ENCODE measurements around the gene CLDN14.
A peak's percentile ranks its signal among the peaks of the same experiment; 100 is the strongest.
"Not testable (repeated sequence)": the region's sequence is repeated elsewhere in the genome, so short reads cannot be mapped to it uniquely, and the experiment has no call there.

Gene CLDN14

DNA sequence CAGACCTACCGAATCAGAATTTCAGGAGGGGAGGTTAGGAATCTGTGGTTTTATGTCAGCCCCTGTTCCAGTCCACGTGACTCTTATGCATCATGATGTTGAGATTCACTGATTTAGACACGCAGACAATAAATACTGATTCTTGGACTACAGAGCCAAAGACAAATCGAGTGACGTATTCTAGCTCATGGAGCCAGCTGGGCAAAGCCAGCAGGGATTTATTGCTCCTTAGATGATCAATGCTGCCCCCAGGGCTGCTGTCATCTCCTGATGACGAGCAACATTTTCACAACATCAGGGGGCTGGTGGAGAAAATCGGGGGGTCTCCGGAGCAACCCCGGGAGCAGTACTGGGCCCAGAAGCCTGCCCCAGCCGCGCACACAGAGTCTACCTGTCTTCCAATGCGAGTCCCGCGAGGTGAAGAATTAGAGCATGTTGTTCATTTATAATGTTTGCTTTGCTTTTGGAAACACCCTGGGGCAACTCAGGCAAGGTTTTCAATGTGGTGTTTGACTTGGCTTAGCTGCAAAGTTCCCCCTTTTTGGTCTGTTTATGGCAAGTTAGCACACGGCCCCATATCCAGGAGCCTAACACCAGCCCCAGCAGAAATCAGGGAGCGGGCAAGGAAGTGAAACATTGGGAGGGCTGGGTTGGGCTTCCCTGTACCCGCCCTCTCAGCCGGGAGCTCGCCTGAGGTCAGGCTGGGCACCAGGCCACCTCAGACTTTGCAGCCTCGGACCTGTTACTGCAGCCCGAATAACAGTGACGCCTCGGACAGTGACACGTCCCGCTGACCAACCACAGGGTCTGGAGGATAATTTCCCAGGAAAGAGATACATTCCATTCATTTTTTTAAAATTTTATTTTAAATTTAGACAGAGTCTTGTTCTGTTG lies 19.9 kb upstream of the CLDN14 start:
- DNase-seq, result peak; percentile 77

DNA sequence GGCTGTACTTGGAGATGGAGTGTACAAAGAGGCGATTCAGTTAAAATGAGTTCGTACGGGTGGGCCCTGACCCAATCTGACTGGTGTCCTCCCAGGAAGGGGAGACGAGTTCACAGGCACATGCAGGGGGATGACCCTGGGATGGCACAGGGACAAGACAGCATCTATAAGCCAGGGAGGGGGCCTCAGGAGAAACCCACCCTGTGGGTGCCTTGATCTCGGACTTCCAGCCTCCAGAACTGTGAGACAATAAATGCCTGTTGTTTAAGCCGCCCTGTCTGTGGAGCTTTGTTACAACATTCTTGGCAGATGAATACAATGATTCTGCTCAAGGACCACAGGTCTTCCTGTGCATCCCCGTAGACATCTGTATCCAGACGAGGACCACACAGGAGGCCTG lies 14.6 kb upstream of the CLDN14 start:
- no peak for DNase-seq

- DNase-seq, result peak; percentile 38
Observed at GRCh38 chr21:36491209-36491910, 11.4 kb upstream of the CLDN14 start.

DNA sequence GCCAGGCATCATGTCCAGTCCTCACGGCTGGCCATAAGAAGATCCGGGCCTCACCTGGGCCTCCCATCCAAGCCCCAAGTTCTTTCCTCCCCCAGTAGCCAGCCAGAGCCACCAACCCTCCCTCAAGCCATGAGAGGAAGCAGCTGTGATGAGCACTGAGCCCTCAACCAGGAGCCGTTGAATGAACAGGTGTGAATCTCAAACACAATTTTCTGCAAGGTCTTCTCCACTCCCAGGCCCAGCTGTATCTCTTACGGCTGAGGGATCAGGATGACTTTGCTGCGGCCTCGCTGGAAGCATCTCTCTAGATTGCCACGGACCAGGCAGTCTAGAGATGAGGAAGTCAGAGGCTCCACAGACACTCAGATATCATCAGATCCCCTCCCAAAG lies 9.8 kb upstream of the CLDN14 start:
- no peak for DNase-seq

DNA sequence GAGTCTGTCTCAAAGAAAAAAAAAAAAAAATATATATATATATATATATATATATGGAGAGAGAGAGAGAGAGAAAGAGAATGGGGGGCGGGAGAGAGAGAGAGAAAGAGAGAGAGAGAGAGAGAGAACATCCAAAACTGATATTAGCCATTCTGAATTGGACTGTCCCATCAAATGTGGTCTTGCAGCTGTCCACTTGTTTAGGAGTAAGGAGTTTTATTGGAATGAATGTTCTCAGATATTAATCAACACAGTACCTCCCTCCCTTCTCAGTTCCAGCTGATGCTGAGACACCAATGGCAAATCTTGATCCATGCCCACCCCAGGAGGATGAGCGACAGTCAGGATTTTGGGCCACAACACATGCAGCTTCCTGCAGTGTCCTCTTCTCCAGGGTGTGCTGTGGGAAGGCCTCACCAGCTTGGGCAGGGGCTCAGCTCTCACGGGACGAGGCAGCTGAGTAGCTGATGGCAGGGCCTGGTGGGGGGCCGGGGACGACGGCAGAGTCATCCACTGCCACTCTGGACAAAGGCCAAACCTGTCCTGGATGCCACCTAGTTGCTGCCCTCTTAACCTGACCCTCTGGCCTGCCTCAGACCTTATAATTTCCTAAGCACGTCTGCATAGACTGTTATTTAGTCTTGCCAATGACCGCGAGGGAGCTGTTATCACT lies 9.3 kb upstream of the CLDN14 start:
- DNase-seq, result no peak

GRCh38 chr21:36487641-36488307 lies 7.9 kb upstream of the CLDN14 start:
- DNase-seq, result no peak

DNA sequence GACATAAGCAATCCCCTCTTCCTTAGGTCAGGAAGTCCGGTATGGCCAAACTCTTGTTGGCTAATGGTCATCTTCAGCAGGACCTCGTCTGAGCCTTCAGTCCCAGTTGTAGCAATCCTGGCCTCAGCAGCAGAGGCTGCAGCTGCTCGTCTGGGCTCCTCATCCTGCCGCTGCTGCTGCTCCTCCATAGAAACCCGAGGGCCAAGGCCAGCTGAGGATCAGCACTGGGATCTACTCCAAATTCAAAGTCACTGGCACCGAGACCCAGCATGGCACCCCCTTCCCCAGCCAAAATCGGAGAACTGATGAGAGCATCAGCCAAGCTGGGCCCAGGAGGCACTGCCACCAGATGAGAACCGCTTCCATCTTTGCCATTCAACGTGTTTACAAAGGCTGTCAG lies 6.3 kb upstream of the CLDN14 start:
- no peak for DNase-seq

GRCh38 chr21:36485476-36485875 lies 5.6 kb upstream of the CLDN14 start:
- no peak for DNase-seq

DNA sequence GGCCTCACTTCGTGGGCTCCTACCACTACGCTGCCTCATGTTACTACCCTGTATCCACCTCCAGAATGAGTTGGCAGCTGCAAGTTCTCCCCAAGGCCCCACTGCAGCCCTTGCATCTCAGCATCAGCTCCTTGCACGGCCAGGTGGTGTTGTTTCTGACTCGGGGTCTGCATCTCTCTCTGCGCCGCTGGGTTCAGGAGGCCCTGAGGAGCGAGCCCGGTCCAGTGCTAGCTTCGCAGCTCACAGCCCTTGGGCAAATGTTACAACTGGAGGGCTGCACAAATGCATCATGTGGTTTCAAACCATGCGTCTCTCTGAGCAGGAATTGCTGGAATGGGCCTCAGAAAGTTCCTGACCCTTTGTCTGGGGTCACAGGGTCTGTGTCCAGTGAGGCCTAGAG lies 3.2 kb upstream of the CLDN14 start:
- DNase-seq, result no peak

DNA sequence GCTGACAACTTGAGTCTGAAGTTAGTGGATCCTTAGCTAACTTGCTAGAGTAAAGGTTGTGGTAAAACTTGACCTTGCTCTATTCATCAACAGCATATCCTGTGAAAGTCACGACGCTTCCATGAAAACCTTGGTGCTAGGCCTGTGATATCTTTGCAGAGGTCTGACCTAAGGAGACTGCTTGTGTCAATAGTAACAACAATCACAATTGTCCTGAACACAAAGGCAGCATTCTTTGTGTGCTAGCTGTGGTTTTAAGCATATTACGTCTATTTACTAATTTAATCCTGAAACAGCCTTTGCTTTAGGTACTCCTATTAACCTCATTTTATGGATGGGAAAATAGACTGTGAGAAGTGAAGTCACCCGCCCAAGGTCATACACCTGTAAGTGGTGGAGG lies 2.8 kb upstream of the CLDN14 start:
- DNase-seq, result no peak

DNA sequence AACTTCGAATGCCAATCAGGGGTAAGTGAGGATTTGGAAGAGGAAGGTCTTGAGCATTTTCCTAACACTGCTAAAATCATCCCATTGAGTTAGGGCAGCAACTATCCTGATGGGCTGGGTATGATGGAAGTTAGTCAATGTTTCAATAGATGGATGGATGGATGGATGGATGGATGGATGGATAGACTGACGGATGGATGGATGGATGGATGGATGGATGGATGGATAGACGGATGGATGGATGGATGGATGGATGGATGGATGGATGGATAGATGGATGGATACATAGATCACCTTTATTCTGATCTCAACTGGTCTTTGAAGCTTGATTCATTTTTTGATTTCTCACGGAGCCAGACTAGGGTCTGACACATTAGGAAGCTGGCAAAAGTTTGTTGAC lies 2.3 kb upstream of the CLDN14 start:
- DNase-seq, result no peak

GRCh38 chr21:36481639-36482038 lies 1.7 kb upstream of the CLDN14 start:
- no peak for DNase-seq

- no peak for DNase-seq
Observed at GRCh38 chr21:36480618-36481017, 696 bp upstream of the CLDN14 start.

- DNase-seq, result peak; percentile 19
Observed at GRCh38 chr21:36478941-36479340, 981 bp downstream of the CLDN14 start.

GRCh38 chr21:36478207-36478701 lies 1.7 kb downstream of the CLDN14 start:
- peak; percentile 88 for DNase-seq

DNA sequence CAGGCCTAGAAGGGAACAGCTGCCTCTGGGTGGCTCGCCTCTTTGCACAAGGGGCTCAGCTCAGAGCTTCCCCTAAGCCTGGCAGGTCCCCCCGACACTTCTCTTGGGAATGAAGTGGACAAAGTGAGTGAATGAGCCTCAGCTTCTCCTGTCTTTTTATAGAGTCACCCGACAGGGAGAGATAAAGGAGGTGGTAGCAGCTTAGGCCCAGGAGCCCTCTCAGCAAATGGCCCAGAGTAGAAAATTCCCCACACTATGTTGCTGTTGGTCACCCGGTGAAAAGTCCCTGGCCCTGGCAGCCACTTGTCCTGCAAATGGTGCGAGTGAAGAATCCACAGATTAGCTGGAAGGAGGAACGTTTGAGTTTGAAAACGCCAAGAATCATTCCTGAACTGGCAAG lies 2.4 kb downstream of the CLDN14 start:
- no peak for DNase-seq

- no peak for DNase-seq
Observed at GRCh38 chr21:36477001-36477400, 2.9 kb downstream of the CLDN14 start.

DNA sequence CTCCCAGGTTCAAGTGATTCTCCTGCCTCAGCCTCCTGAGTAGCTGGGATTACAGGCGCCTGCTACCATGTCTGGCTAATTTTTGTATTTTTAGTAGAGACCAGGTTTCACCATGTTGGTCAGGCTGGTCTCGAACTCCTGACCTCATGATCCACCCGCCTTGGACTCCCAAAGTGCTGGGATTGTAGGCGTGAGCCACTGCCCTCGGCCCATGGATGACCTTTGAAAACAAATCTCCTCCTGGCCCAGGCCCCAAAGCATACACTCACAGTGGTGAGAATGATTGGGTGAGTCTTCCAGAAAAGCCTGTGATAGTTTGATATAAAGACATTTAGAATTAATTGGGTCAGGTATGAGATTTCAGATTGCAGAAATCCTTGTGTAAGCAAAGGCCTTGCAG lies 3.4 kb downstream of the CLDN14 start:
- not testable (repeated sequence) for DNase-seq

DNA sequence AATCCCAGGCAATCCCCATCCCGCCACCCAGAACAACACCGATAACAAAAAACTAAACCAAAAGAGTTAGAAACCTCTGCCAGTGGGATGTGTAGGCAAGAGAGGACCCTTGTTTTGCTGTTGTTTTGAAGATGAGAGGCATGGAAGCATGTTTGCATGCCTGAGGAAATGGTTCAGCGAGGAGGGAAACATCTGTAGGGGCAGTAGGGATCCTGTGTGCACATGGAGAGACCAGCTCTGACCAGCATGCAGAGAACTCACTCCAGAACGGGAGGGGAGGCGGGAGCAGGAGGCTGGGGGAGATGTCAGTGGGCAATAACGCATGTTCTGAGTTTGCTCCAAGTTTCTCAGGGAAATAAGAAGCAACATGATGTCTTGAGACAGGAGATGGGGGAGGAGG lies 5.3 kb downstream of the CLDN14 start:
- no peak for DNase-seq

DNA sequence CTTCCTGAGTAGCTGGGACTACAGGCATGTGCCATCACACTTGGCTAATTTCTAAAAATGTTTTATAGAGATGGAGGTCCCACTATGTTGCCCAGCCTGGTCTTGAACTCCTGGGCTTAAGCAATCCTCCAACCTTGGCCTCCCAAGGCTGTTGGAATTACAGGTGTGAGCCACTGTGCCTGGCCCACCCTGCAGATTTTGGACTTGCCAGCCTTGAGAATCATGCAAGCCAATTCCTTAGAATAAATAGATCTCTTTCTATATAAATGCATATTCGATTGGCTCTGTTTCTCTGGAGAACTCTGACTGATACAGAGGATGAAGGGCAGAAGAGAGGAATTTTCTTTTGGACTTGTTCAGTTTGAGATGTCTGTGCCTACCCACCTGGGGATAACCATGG lies 6.7 kb downstream of the CLDN14 start:
- DNase-seq, result no peak

DNA sequence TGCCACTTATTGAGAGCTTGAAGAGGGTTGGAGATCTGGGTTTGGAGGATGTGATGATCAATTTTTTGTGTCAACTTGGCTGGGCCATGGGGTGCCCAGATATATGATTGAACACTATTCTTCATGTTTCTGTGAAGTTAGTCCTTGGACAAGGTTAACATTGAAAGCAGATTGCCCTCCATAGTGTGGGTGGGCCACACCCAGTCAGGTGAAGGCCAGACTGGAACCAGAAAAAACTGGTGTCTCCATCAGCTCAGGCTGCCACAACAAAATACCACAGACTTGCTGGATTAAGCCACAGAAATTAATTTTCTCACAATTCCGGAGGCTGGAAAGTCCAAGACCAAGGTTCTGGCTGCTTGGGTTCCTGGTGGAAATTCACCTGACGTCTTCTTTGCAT lies 7.5 kb downstream of the CLDN14 start:
- DNase-seq, result no peak

GRCh38 chr21:36471254-36471723 lies 8.6 kb downstream of the CLDN14 start:
- DNase-seq, result no peak

GRCh38 chr21:36470294-36470693 lies 9.6 kb downstream of the CLDN14 start:
- no peak for DNase-seq

Data from EL (cell line).